ENCODE results near the gene DCAF7.

Gene DCAF7

GRCh38 chr17:63561819-63562218 lies 11.5 kb downstream of the DCAF7 start:
- TF ChIP-seq CTCF (IDR thresholded peaks at IDR 0.05; ENCODE audit: low read depth, low read length), result no peak
- H3K4me3 ChIP-seq (ENCODE audit: low read depth, low read length), result no peak overlapping the region

- H3K4me3 ChIP-seq (ENCODE audit: low read depth, low read length), result no peak overlapping the region
- no peak for TF ChIP-seq CTCF (IDR thresholded peaks at IDR 0.05; ENCODE audit: low read depth, low read length)
Measured at GRCh38 chr17:63563339-63563738, 13.1 kb downstream of the DCAF7 start.

- TF ChIP-seq CTCF (IDR thresholded peaks at IDR 0.05; ENCODE audit: low read depth, low read length), result no peak
- H3K4me3 ChIP-seq (ENCODE audit: low read depth, low read length), result no peak overlapping the region
Measured at GRCh38 chr17:63564562-63564961, 14.3 kb downstream of the DCAF7 start.

- H3K4me3 ChIP-seq (ENCODE audit: low read depth, low read length), result no peak overlapping the region
- no peak for TF ChIP-seq CTCF (IDR thresholded peaks at IDR 0.05; ENCODE audit: low read depth, low read length)
Measured at GRCh38 chr17:63567229-63567628, 17.0 kb downstream of the DCAF7 start.

GRCh38 chr17:63568563-63568962 lies 18.3 kb downstream of the DCAF7 start:
- no peak for TF ChIP-seq CTCF (IDR thresholded peaks at IDR 0.05; ENCODE audit: low read depth, low read length)
- H3K4me3 ChIP-seq (ENCODE audit: low read depth, low read length), result no peak overlapping the region

- no peak overlapping the region for H3K4me3 ChIP-seq (ENCODE audit: low read depth, low read length)
- no peak for TF ChIP-seq CTCF (IDR thresholded peaks at IDR 0.05; ENCODE audit: low read depth, low read length)
Measured at GRCh38 chr17:63571632-63572310, 21.5 kb downstream of the DCAF7 start.

- 0 out of 2 replicates have a peak, but pooled peaks have one; percentile 14 for TF ChIP-seq CTCF (IDR thresholded peaks at IDR 0.05; ENCODE audit: low read depth, low read length)
Measured at GRCh38 chr17:63573634-63574033, 23.4 kb downstream of the DCAF7 start.

More at GRCh38 chr17:63573634-63574033, 23.4 kb downstream of the DCAF7 start:
- no peak overlapping the region for H3K4me3 ChIP-seq (ENCODE audit: low read depth, low read length)

Measured in WI38 (cell line).